BJ (cell line): ENCODE data around the gene ACSL3. TPM values are rescaled to one million over a fixed set of nuclear protein-coding genes. Genes with fewer than 3 reads are reported as not detected.

Source experiments
- CTCF ChIA-PET: fragments of 350-600 bp; formaldehyde crosslinking; extraction: SDS; loops from one replicate; lab custom pipeline; 2021; ENCODE audit warnings: antibody characterized with exemption, inconsistent platforms; lab: Yijun Ruan, JAX
- POLR2A ChIA-PET: fragments of 300-600 bp; sonication (Branson Sonifier 250); formaldehyde crosslinking; extraction: SDS; loops from one replicate; lab custom pipeline; 2021; ENCODE audit warnings: antibody characterized with exemption; lab: Charles Lee
- DNase-seq: peaks from one replicate; pipeline ENCODE4 v3.0.0-alpha.2; 2011; ENCODE audit warnings: low read depth
- H3K27me3 ChIP-seq: 2 replicates; pipeline ENCODE4 v1.6.0; 2011; ENCODE audit warnings: low read length; ENCODE audit not compliant: control insufficient read depth, insufficient read depth
- H3K36me3 ChIP-seq: 2 replicates; pipeline ENCODE4 v1.5.1; 2011; ENCODE audit warnings: low read length; ENCODE audit not compliant: control insufficient read depth, insufficient read depth
- H3K4me3 ChIP-seq: 2 replicates; pipeline ENCODE4 v1.5.1; 2011; ENCODE audit warnings: low read depth, mild to moderate bottlenecking, control low read depth, low read length
- polyA plus RNA-seq: library from polyadenylated mRNA; depleted of rRNA; stranded (reverse); fragments of >200 nt; gene quantifications from 2 replicates; pipeline ENCODE4 v1.2.3, GENCODE V29; 2011
- TF ChIP-seq, protein P1 (sequence below): IDR thresholded peaks from 2 replicates; pipeline ENCODE4 v1.5.1; 2011; ENCODE audit warnings: low read depth, mild to moderate bottlenecking, control low read depth, inconsistent platforms, low read length, moderate library complexity; ENCODE audit not compliant: insufficient read depth

ACSL3 gene
- polyA plus RNA-seq, 1 experiment, result 46.3 TPM

DNA sequence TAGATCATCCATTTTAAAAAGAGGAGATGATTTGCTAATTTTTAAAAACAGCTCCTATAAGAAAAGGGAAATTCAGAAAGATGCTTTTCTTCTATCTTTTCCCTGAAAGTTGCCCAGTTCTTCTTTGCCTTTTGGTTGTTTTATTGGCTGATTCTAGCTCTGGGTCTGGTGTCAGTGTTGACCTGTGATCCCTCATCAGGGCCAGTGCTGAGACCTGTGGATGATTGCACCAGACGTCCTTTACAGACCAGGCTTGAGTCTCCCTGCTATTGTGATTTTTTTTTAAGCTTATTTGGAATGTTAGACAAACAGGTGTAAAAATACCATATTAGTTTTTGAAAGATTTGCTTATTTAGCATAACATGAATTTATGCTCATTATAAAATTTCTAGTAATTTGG is 88.2 kb downstream of the ACSL3 start:
- Histone ChIP-seq H3K4me3 (no peak overlapping the region), H3K27me3 (no peaks in the 10 kb centered on the region), H3K36me3 (no peaks in the 10 kb centered on the region)
- TF ChIP-seq, protein P1, sequence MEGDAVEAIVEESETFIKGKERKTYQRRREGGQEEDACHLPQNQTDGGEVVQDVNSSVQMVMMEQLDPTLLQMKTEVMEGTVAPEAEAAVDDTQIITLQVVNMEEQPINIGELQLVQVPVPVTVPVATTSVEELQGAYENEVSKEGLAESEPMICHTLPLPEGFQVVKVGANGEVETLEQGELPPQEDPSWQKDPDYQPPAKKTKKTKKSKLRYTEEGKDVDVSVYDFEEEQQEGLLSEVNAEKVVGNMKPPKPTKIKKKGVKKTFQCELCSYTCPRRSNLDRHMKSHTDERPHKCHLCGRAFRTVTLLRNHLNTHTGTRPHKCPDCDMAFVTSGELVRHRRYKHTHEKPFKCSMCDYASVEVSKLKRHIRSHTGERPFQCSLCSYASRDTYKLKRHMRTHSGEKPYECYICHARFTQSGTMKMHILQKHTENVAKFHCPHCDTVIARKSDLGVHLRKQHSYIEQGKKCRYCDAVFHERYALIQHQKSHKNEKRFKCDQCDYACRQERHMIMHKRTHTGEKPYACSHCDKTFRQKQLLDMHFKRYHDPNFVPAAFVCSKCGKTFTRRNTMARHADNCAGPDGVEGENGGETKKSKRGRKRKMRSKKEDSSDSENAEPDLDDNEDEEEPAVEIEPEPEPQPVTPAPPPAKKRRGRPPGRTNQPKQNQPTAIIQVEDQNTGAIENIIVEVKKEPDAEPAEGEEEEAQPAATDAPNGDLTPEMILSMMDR, result no peak
- POLR2A ChIA-PET, result no interaction called here
- CTCF ChIA-PET, result interaction anchor here (2.2 to 2.5 kb wide), 2 partner anchors 10 to 11 kb away, joined by 8 to 11 read pairs; no protein-coding TSS in a partner anchor
- no peak for DNase-seq

GRCh38 chr2:222949690-222950323 is 89.0 kb downstream of the ACSL3 start:
- ChIA-PET POLR2A (no interaction called here), CTCF (interaction anchor here (0.8 kb wide), 1 partner anchor 260 kb away, joined by 3 read pairs; no protein-coding TSS in a partner anchor)
- TF ChIP-seq, protein P1, result no peak

DNA sequence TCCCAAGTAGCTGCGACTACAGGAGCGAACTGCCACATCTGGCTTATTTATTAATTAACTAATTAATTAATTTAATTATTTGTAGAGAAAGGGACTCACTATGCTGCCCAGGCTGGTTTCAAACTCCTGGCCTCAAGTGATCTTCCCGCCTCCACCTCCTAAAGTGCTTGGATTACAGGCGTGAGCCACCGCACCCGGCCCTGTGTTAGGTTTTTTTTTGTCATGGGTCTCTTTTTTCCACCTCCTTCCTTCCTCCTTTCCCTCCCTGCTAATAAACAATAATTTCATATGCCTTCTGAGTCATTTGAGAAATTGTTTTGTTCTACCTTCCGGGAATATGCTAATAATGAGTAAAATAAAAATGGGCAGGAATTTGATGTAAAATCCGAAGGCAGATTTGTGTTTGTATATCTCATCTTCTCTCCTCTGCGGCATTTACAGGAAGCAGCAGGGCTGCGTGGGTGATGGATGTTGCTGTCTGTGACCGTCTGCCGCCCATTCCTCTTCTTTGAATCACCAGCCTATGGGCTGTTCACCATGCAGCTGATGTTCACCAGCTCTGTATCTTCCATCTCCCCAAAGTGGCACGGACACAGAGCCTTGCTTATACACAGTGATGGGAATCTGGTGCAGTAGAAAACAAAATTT is 89.9 kb downstream of the ACSL3 start:
- Histone ChIP-seq H3K36me3 (no peaks in the 10 kb centered on the region), H3K27me3 (no peaks in the 10 kb centered on the region), H3K4me3 (no peak overlapping the region)
- TF ChIP-seq, protein P1, result no peak
- ChIA-PET POLR2A (no interaction called here), CTCF (interaction anchor here (0.8 kb wide), 1 partner anchor 261 kb away, joined by 3 read pairs; no protein-coding TSS in a partner anchor)
- no peak for DNase-seq

More at GRCh38 chr2:222949690-222950323, 89.0 kb downstream of the ACSL3 start:
- Histone ChIP-seq H3K36me3 (no peaks in the 10 kb centered on the region), H3K27me3 (no peaks in the 10 kb centered on the region), H3K4me3 (no peak overlapping the region)
- no peak for DNase-seq

GRCh38 chr2:222952204-222952603 is 91.4 kb downstream of the ACSL3 start:
- DNase-seq, result no peak

DNA sequence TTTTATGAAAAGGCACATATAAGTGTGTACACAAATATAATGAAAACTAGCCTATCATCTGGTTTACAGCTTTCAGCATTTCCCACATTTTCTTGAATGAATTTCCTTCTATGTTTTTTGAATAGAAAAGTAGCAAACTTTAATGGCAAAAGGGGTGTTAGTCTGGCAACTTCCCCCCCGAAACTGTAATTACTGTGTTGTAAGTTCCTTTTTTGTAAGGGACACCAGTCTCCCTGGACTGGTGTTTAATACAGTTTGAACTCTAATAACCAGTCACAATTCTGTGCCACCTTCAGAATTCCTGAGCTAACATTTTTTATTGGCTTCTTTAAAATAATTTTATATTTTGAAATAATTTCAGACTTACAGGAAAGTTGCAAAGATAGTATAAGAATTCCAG is 94.2 kb downstream of the ACSL3 start:
- ChIA-PET CTCF (interaction anchor here (0.5 to 1.2 kb wide), 4 partner anchors 26 to 563 kb away, joined by 3 to 4 read pairs (median 4); no protein-coding TSS in a partner anchor), POLR2A (no interaction called here)
- no peak overlapping the region for H3K4me3 ChIP-seq
- DNase-seq, result no peak
- TF ChIP-seq, protein P1, result no peak
- no peaks in the 10 kb centered on the region for H3K36me3 ChIP-seq
- H3K27me3 ChIP-seq, result no peaks in the 10 kb centered on the region

More at GRCh38 chr2:222952204-222952603, 91.4 kb downstream of the ACSL3 start:
- POLR2A ChIA-PET, result interaction anchor here (0.6 kb wide), 1 partner anchor 494 kb away, joined by 3 read pairs; no protein-coding TSS in a partner anchor
- TF ChIP-seq, protein P1, result no peak
- Histone ChIP-seq H3K27me3 (no peaks in the 10 kb centered on the region), H3K4me3 (no peak overlapping the region), H3K36me3 (no peaks in the 10 kb centered on the region)
- CTCF ChIA-PET, result no interaction called here
